Right lobe of liver (tissue), 4 donors: Measurements from ENCODE around the gene MDFIC.

Source experiments
- POLR2A ChIP-seq: fragments of 450-650 bp; IDR thresholded peaks from one replicate; pipeline ENCODE4 v1.6.1; 2017; ENCODE audit warnings: antibody characterized with exemption, mild to moderate bottlenecking
- TF ChIP-seq, protein P1 (sequence below), 4 donors: fragments of 200-600 bp in 3 of 4; fragments of 450-650 bp in 1 of 4; IDR thresholded peaks; one replicate each; pipeline versions ENCODE4 v1.5.1 to v1.8.0; 2016 to 2022; ENCODE audit warnings: antibody characterized with exemption in 4 of 4, mild to moderate bottlenecking in 2 of 4
- donor health status: DM: no; HTN: no; CAD: no.
- donor health status: DM: no; HTN: no; CAD: no.
- donor health status: DM: no; HTN: yes; CAD: no.

DNA sequence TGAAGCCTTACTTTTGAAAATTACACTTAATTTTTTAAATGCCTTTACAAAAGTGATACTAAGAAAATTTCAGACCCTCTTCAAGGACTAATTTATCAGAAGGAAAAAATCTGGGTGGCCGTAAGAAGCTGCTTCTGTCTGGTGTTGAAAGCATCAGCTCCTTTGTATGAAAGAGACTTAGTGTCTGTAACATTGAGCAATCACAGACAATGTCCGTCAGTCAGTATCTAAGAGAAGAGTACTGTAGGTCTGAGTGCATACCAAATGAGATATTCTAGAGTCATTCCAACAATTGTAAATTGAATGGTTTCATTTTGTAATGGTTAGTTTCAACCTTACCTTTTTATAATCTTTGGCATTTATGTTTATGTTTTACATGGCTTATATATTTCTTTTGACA lies 11.1 kb upstream of the MDFIC start:
- TF ChIP-seq, protein P1, sequence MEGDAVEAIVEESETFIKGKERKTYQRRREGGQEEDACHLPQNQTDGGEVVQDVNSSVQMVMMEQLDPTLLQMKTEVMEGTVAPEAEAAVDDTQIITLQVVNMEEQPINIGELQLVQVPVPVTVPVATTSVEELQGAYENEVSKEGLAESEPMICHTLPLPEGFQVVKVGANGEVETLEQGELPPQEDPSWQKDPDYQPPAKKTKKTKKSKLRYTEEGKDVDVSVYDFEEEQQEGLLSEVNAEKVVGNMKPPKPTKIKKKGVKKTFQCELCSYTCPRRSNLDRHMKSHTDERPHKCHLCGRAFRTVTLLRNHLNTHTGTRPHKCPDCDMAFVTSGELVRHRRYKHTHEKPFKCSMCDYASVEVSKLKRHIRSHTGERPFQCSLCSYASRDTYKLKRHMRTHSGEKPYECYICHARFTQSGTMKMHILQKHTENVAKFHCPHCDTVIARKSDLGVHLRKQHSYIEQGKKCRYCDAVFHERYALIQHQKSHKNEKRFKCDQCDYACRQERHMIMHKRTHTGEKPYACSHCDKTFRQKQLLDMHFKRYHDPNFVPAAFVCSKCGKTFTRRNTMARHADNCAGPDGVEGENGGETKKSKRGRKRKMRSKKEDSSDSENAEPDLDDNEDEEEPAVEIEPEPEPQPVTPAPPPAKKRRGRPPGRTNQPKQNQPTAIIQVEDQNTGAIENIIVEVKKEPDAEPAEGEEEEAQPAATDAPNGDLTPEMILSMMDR (IDR thresholded peaks at IDR 0.05): no peak
- TF ChIP-seq POLR2A: no peak
